ENCODE results near the gene RAB10.
"Not testable (repeated sequence)": the region's sequence is repeated elsewhere in the genome, so short reads cannot be mapped to it uniquely, and the experiment has no call there.

DNA sequence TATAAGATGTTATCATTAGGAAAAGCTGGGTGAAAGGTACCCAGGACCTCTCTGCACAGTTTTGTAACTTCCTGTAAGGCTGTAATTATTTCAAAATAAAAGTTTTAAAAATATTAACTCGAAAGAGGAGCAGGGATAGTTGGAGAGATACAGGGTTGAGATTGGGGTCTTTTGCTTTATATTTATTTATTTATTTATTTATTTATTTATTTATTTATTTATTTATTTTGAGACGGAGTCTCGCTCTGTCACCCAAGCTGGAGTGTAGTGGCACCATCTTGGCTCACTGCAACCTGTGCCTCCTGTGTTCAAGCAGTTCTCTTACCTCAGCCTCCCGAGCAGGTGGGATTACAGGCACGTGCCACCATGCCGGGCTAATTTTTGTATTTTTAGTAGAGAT is 74.8 kb downstream of the RAB10 start:
- not testable (repeated sequence) for TF ChIP-seq POLR2AphosphoS5, POLR2A (IDR thresholded peaks at IDR 0.05)
- TF ChIP-seq, protein P1, sequence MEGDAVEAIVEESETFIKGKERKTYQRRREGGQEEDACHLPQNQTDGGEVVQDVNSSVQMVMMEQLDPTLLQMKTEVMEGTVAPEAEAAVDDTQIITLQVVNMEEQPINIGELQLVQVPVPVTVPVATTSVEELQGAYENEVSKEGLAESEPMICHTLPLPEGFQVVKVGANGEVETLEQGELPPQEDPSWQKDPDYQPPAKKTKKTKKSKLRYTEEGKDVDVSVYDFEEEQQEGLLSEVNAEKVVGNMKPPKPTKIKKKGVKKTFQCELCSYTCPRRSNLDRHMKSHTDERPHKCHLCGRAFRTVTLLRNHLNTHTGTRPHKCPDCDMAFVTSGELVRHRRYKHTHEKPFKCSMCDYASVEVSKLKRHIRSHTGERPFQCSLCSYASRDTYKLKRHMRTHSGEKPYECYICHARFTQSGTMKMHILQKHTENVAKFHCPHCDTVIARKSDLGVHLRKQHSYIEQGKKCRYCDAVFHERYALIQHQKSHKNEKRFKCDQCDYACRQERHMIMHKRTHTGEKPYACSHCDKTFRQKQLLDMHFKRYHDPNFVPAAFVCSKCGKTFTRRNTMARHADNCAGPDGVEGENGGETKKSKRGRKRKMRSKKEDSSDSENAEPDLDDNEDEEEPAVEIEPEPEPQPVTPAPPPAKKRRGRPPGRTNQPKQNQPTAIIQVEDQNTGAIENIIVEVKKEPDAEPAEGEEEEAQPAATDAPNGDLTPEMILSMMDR (IDR thresholded peaks at IDR 0.05) = not testable (repeated sequence)
